ENCODE measurements around the gene SIX6.

The SIX6 gene

DNA sequence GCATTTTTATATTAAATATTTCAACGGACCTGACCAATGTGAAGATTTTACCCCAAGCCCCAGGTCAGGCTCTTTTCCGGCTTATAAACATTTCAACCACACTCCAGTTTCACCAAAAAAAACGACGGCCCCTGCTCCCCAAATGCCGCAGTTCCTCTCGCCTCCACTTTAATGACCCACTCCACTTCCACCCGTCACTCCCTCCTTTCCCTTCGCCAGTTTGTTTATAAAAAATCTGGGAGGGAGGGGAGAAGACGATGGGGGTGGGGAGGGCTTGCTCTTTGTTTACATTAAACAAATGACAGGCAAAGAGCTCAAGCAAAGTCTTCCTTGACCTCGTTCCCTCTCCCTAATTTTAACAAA lies 5.4 kb downstream of the SIX6 start:
- no peak for DNase-seq (ENCODE audit: low spot score)

DNA sequence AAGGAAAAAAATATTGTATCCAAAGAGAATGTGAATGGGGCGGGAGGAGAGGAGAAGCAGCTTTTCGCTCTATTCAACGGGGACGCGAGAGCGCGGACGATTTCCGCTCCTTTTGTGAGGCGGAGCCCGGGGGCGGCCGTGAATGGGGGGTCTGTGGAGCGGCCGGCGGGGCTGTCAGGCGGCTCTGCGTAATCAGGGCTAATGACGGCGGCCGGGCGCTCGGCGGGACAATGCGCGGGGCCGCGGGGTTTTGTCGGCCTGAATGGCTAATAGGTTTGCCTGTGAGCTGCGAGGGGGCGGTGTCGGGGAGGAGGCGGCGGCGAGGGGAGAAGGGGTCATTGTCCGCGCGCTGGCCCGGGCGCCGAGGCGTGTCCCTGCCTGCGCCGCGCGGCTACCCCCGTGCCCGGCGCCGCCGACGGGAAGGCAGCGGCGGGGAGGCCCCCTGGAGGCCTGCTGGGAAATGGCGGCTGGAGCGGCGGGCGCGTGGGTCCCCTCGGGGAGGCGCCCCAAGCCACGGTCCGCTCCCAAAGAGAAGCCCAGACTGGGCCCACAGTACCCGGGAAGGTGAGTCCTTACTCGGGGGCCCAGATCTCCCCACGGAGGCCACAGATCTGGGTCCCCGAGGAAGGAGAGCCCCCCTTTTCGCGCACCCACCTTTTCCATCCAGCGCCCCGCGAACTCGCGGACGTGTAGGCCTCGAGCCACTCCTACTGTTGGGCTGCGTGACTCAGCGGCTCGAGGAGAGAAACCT lies 6.0 kb downstream of the SIX6 start:
- no peak for DNase-seq (ENCODE audit: low spot score)

DNA sequence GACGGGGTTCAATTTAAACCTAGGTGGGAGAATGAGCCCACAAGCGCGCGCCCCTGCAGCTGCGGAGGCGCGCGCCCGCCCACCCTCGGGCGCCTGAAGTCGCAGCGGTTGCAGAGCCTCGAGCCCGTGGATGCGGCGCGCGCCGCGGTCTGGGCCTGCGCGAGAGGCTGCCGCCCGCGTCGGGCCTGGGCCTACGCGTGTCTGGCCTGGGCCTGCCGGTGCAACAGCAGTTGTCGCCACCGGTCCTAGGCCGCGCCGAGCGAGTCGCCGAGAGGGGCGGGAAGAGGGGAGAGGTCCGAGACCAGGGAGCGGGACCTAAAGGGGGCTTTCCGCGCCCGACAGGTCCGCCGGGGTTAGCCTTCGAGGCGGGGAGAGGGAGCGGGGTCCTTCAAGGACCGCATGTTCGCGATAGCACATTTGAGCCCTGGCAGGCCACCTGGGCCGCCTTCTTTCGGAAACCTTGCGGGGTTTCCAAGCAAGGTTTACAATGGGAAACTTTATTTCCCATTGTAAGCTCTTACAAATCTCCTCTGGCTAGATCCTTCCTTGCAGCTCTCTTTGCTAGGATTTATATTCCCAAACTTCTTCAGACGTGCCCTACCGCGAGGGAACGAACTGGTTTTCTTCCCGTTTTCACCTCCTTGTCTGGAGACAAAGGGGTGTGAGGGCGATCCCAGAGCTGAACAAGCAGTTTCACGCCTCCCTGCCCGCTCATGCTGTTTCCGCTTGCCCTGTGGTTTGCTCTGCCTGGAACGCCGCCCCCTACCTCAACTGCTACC lies 6.8 kb downstream of the SIX6 start:
- DNase-seq (ENCODE audit: low spot score), result no peak

DNA sequence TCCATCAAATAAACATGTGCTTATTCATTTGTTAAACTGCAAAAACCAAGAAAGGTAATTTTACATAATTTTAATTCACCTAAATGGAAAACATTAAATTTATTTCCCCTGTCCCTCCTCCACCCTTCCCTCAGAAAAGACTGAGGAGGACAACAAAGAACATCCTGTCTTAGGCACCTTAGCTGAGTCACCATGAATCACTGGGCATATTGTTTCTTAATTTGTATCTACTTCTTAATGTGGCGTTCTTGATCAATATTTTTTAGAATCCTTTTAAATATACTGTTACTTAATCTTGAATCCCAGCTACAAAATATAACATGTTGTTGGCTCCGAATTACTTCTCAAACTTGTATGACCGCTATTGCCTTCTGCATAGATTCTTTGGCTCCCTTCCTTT lies 23.5 kb downstream of the SIX6 start:
- DNase-seq (ENCODE audit: low spot score), result no peak

DNA sequence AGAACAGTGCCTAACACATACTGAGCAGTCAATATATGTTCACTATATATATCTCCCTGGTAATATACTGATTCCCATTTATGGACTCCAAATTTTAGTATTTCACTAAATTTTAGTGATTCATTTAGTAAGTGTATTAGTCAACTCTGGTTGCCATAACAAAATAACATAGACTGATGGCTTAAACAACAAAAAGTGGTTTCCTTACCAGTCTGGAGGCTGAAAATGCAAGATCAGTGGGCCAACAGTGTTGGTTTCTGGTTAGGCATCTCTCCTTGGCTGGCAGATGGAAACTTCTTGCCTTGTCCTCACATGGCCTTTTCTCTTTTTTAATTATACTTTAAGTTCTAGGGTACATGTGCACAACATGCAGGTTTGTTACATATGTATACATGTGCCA lies 28.7 kb downstream of the SIX6 start:
- DNase-seq (ENCODE audit: low spot score), result no peak

DNA sequence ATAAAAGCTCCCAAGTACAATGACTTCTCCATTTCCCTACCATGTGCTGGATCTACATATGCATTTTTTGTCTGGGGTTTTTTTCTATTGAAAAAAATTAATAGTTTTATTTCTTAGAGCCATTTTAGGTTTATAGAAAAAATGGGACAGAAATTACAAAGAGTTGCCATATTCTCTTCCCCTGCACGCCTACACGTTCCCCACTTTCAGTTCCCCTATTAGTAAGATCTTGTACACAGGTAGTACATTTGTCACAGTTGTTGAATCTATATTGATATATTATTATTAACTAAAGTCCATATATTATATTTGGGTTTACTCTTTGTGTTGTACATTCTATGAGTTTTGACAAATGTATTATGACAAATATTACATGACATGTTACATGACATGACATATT lies 35.7 kb downstream of the SIX6 start:
- DNase-seq (ENCODE audit: low spot score), result no peak

DNA sequence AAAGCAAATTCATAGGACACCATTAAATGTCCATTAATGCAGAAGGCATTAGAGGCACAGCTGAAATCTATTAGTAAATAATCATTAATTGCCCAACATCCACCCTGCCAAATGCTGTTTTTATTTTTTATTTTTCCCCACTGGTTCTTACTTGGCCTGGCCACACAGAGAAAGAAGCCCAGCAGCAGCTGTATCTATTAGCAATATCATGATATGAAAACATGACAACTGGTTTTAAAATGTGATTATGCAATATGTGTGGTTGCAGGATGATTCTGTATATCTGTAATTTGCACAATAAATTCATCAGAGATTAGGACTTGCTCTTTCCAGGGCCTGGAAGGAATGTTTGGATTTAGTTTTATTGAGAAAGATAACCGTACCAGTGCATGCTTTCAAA lies 44.9 kb downstream of the SIX6 start:
- DNase-seq (ENCODE audit: low spot score), result no peak

DNA sequence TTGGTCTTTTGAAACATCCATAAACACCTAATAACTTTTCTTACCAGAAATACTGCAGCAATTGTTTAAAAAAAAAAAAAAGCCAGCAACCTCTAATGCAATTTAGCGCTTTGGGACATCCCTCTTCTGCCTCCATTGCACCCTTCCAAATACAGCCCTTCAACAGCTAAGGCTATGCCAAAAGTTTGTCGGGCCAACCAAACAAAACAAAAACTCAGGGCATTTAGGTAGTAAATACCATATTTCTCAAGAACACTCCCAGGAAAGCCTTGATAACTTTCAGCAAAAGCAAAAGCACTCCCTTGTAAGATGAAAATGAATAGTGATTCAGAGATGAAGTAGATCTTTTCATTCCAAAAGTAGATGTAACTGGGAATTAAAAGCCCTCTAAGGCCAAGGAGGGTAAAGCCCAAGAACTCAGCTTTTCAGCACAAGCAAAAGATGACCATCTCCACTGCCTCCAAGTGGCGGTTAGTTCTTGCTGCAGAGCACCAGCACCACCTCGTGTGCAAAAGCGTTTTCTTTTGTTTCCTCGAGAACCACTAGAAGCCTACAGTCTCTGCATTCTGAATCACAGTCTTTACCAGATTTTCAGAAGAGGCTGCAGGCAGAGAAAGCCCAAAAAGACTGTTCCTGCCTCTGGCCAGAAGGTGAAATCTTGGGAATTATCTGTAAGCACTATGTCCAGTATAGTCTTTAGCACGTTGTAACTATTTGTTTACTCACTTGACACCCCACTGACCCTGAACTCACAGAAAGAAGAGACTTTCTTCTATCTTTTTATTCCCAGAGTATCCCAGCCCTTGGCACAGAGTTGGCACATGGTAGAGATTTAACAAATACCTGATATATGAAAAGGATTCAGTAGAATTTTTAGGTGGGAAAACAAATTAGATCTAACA lies 53.1 kb downstream of the SIX6 start:
- no peak for DNase-seq (ENCODE audit: low spot score)

All from CD4-positive, alpha-beta T cell treated with Interleukin-15 for 4 hours (primary cell).